HG03175 (cell line): ENCODE data around the gene DTWD2.
"Not testable (repeated sequence)": the region's sequence is repeated elsewhere in the genome, so short reads cannot be mapped to it uniquely, and the experiment has no call there.

Experiments
- ATAC-seq: cut with Tn5 transposase; IDR thresholded peaks from one replicate; pipeline ENCODE4 v1.9.1; 2021; ENCODE audit warnings: mild to moderate bottlenecking, moderate library complexity; ENCODE audit not compliant: unreplicated experiment

Gene DTWD2

DNA sequence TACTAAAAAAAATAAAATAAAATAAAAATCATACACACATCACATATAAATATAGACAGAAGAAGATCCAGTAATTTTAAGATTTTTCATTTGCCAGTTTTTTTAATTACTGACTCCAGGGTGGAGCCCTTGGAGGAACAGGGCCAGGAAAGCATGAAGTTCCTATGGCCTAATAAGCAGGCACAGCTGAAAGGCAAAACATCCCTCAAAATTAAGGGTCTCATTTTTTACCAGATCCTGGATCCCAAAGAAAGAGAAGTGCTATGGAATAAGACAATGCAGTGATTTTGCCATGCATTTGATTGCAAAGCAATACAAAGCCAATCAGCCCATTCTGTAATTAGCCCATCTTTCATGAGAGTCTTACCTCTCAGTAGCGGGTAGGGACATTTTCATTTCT is 11.3 kb upstream of the DTWD2 start:
- ATAC-seq: no peak

DNA sequence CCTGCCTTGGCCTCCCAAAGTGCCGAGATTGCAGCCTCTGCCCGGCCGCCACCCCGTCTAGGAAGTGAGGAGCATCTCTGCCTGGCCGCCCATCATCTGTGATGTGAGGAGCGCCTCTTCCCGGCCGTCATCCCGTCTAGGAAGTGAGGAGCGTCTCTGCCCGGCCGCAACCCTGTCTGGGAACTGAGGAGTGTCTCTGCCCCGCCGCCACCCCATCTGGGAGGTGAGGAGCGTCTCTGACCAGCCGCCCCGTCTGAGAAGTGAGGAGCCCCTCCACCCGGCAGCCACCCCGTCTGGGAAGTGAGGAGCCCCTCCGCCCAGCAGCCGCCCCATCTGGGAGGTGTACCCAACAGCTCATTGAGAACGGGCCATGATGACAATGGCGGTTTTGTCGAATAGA is 10.5 kb upstream of the DTWD2 start:
- not testable (repeated sequence) for ATAC-seq

DNA sequence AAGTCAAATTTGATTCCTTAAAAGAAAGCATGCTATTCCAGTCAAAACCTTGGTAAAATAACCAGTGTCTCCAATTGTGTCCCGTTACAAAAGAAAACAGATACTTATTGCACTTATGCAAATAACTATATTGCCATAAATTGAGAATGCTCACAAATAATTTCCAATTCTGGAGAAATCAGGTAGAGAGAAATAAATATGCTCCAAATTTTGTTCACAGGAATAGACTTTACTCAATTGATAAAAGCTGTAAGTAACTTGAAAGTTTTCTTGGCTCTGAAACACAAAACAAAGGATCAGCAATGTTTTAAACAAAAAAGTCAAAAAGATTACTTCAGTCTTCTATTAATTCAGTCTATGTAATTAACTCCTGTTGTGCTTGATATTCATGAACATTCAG is 7.8 kb upstream of the DTWD2 start:
- no peak for ATAC-seq

DNA sequence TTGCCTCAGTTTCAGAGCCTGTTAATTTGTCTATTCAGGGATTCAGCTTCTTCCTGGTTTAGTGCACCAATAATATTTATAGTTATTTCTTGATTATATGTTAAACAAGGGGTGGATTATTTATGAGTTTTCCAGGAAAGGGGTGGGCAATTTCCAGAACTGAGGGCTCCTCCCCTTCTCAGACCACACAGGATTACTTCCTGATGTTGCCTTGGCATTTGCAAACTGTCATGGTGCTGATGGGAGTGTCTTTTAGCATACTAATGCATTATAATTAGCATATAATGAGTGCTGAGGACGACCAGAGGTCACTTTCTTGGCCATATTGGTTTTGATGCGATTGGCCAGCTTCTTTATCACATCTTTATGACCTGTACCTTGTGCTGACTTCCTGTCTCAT is 6.2 kb upstream of the DTWD2 start:
- no peak for ATAC-seq

DNA sequence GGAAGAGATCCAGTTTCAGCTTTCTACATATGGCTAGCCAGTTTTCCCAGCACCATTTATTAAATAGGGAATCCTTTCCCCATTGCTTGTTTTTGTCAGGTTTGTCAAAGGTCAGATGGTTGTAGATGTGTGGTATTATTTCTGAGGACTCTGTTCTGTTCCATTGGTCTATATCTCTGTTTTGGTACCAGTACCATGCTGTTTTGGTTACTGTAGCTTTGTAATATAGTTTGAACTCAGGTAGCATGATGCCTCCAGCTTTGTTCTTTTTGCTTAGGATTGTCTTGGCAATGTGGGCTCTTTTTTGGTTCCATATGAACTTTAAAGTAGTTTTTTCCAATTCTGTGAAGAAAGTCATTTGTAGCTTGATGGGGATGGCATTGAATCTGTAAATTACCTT is 4.8 kb upstream of the DTWD2 start:
- not testable (repeated sequence) for ATAC-seq

DNA sequence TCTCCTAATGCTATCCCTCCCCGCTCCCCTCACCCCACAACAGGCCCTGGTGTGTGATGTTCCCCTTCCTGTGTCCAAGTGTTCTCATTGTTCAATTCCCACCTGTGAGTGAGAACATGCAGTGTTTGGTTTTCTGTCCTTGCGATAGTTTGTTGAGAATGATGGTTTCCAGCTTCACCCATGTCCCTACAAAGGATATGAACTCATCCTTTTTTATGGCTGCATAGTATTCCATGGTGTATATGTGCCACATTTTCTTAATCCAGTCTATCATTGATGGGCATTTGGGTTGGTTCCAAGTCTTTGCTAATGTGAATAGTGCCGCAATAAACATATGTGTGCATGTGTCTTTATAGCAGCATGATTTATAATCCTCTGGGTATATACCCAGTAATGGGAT is 3.7 kb upstream of the DTWD2 start:
- not testable (repeated sequence) for ATAC-seq

DNA sequence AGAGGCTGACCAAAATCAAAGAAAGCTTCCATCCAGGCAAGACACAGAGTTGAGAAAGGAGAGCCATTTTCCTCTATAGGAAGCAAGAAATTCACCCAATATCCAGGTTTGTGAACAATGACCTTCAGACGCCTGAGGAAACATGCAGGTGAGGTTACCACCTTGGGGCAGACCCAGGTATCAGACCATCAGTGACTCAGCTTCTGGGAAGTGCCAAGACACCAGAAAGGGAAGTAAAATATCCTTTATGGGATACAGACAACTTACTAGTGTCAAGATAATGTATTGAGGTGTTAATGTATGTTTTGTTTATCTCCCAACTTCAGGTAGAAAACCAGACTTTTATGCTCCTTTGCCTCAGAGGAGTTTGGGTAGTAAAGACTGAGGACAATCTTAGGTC is 2.2 kb upstream of the DTWD2 start:
- ATAC-seq: no peak

DNA sequence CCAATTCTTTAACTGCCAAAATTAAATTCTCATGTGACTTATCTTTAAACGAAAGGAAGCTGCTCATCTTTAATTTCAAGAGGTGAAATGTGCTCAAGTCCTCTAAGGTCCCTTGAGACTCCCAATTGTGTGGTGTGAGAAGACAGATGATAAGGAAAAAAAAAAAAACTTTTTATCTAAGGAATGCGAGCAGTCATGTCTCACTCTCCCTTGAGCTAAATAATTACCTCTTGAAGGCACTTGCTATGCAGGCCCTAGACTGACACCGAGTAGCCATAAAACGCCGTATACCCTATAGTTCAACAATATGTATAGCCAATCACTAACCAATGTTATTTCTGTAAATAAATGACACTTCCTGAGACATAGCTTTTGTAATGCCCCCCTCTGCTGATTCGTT is 1.5 kb upstream of the DTWD2 start:
- ATAC-seq: no peak

DNA sequence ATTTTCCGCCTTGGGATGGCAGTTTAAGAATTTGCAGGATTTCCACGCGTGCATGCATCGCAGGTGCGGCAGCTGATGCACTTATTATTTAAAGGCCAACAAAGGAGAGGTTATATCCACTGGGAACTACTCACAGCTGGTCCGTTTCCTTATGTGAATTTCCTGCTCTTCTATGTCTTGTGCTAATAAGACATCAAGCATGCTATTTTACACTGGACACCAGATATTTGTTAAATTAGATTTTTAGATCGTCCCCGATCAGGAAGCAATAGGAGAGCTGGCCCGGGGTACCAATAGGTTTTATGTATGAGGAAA is 476 bp upstream of the DTWD2 start:
- no peak for ATAC-seq

DNA sequence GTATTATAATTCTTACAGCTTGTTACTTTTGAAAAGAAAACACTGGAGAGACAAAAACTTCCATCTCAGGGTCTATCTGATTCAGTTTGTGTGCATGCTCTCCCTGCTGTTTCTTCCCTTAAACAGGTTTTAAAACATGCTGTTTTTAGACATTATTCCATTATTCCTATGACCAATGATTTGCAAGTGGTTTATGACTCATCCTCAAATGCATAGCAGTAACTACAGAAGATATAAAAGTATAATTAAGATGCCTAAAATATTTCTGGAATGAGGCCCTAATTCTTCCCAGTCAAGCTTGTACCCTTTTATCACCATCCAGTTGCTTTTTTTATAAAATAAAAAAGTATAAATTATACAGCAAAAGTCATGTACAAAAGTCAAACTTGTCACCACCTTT is 3.7 kb downstream of the DTWD2 start:
- ATAC-seq: no peak

DNA sequence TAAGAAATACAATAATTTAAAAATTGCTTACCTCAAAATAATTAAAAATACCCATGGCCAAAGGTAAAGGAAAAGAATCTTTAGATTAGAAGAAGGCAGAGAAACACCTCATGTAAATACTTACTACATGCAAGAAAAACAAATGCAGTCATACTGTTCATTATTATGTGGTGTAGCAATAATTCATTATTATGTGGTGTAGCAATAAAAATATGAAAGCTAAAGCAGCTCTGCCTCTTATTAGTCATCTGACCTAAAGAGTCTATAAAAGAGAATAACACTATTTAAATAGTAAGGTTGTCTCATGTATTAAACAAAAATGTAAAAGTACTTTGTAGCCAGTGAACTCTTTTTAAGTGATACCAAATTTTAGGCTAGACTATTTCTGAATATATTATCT is 6.6 kb downstream of the DTWD2 start:
- no peak for ATAC-seq

DNA sequence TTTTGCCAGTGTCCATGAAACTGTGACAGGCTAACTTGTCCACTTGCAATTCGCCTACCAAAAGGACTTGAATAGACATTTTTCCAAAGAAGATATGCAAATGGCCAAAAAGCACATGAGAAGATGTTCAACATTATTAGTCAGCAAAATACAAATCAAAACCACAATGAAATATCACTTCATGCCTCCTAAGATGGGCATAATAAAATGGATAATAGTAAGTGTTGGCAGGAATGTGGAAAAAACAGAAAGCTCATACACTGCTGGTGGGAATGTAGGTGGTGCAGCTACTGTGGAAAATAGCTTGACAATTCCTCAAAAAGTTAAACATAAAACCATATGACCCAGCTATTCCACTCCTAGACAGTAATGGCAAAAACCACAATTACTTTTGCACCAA is 7.9 kb downstream of the DTWD2 start:
- no peak for ATAC-seq

DNA sequence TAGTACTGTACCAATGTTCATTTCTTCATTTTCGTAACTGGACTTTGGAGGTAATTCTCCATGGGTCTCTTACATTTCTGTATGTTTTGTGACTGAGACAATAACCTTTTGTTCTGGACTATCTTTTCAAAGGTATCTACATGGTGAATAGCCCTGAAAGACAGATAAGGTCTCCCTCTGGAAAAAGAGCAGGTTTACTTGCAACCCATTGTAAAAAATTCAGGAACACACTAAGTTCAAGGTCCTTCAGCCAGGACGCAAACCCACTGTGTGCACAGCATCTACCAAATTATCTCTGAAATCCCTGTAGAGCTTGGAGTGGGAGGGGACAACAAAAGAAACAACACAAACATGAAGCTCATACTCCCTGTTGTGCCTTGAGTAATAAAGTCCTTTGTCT is 8.3 kb downstream of the DTWD2 start:
- no peak for ATAC-seq

DNA sequence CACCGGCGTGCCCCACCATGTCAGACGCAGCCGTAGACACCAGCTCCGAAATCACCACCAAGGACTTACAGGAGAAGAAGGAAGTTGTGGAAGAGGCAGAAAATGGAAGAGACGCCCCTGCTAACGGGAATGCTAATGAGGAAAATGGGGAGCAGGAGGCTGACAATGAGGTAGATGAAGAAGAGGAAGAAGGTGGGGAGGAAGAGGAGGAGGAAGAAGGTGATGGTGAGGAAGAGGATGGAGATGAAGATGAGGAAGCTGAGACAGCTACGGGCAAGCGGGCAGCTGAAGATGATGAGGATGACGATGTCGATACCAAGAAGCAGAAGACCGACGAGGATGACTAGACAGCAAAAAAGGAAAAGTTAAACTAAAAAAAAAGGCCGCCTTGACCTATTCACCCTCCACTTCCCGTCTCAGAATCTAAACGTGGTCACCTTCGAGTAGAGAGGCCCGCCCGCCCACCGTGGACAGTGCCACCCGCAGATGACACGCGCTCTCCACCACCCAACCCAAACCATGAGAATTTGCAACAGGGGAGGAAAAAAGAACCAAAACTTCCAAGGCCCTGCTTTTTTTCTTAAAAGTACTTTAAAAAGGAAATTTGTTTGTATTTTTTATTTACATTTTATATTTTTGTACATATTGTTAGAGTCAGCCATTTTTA is 14.4 kb downstream of the DTWD2 start:
- ATAC-seq: not testable (repeated sequence)

DNA sequence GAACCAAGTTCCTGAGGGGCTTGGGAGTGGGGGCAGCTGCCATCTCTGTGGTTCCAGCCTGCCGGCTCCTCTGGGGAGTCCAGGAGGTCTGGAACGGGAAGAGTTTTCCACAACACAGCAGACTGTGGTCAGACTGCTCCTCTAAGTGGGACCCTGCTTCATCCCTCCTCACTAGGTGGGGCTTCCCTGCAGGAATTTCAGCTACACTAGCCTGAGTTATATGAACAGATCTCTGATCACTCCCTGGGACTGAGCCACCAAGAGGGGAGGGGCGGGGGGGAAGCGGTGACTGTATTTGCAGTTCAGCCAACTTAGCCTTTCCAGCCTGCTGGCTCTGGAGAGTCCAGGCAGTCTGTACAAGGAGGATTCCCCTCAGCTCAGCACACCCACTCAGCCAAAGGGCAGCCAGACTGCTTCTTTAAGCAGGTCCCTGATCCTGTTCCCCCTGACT is 19.4 kb downstream of the DTWD2 start:
- no peak for ATAC-seq

DNA sequence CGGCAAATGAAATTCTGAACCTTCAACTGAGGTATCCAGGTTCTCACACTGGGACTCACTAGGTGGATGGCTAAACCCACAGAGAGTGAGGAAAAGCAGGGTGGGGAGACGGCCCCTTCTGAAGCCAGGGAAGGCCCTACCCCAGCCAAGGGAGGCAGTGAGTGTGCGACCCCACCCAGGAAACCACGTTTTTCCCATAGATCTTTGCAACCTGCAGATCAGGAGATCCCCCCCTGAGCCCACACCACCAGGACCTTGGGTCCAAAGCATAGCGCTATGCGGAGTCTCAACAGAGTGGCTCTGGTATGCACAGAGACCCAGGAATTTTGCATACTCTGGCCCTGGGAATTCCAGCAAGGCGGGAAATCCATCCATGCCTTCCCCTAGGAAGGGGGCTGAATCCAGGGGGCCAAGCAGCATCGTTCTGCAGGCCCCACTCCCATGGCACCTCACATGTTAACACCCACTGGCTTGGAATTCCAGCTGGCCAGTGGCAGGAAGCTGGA is 19.9 kb downstream of the DTWD2 start:
- ATAC-seq: no peak

DNA sequence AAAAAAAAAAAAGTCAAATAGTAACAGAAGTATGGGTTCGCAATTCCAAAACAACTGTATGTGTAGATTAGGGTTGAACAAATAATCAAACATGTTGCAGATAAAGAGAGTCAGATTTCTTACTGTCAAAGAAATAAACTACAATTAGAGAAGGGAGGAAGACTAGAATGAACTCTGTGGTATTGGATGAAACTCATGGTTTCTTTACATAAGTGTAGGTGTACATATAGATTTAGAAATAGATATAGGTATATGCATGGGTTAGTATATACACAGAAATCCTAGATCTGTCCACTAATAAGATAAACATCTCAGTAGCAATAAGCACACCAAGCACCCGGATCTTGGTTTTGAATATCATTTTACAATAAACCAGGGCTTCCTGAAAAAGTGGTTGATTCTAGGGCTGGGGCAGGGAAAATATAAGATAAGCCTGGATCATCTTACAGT is 21.3 kb downstream of the DTWD2 start:
- no peak for ATAC-seq

DNA sequence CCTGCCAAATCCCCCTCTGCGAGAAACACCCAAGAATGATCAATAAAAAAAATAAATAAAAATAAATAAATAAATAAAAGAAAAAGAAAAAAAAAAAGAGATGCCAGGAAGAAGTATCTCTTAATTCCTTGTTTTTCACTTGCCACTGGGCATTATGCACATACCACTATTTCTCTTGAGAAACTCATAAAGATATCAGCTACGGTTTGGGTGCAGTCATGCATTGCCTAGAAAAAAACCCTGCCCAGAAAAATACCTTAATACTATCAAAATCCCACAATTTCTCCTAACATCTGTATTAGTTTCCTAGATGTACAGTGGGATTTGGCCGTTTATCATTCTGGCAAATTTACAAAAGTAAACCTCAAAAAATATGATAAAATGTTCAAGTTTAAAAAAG is 22.5 kb downstream of the DTWD2 start:
- ATAC-seq: no peak

DNA sequence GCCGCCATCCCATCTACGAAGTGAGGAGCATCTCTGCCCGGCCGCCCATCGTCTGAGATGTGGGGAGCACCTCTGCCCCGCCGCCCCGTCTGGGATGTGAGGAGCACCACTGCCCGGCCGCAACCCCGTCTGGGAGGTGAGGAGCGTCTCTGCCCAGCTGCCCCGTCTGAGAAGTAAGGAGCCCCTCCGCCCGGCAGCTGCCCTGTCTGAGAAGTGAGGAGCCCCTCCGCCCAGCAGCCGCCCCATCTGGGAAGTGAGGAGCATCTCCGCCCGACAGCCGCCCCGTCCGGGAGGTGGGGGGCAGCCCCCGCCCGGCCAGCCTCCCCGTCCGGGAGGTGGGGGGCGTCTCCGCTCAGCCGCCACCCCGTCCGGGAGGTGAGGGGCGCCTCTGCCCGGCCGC is 23.4 kb downstream of the DTWD2 start:
- ATAC-seq: not testable (repeated sequence)

DNA sequence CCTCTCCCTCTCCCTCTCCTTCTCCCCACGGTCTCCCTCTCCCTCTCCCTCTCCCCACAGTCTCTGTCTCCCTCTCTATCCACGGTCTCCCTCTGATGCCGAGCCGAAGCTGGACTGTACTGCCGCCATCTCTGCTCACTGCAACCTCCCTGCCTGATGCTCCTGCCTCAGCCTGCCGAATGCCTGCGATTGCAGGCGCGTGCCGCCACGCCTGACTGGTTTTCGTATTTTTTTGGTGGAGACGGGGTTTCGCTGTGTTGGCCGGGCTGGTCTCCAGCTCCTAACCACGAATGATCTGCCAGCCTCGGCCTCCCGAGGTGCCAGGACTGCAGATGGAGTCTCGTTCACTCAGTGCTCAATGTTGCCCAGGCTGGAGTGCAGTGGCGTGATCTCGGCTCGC is 24.0 kb downstream of the DTWD2 start:
- ATAC-seq: not testable (repeated sequence)

DNA sequence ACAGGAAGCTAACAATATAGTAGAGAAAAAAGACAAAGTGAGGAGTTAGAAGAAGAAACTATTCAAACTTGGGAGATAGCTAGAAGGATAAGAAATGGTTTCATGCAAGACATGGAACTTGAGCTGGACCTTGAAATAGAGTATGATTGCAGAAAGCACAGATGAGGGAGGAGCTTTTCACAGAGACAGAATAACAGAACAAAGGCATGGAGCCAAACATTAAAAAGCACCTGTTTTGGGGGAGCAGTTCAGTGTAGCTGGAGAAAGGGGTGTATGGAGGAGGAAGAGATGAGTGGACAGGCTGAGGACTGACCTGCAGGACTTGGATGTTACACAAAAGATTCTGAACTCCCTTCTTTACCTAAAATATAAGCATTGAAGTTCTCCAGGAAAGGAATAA is 25.2 kb downstream of the DTWD2 start:
- no peak for ATAC-seq

DNA sequence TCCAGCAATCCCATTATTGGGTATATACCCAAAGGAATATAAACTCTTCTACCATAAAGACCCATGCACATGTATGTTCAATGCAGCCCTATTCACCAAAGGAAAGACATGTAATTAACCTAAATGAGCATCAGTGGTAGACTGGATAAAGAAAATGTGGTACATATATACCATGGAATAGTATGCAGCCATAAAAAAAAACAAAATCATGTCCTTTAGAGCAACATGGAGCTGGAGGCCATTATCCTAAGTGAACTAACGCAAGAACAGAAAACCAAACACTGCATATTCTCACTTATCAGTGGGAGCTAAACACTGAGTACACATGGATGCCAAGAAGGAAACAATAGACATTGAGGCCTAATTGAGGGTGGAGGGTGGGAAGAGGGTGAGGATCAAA is 27.8 kb downstream of the DTWD2 start:
- no peak for ATAC-seq

DNA sequence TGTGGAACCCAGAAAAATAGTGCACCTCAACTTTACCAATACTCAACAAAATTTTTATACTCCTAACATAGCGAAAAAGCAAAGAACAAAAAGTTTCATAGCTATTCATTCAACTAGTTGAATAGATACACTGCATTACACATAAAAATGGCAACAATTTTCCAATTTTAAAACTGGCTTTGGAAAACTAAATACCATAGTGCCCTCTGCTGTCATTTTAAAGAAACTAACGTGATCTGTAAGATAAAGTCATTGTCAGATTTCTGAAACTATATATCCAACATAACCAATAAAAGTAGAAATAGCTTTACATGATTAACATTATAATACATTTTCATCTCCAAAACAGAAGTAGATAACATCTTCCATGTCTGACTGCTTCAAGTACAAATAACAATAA is 31.6 kb downstream of the DTWD2 start:
- ATAC-seq: no peak
